Body of pancreas (tissue), 4 donors: ENCODE data around the gene LSM3.
A peak's percentile ranks its signal among the peaks of the same experiment; 100 is the strongest.

ENCODE experiments used
- POLR2A ChIP-seq, 3 donors: fragments of 450-650 bp; IDR thresholded peaks; one replicate each; pipeline ENCODE4 v1.6.1; 2016; ENCODE audit warnings: antibody characterized with exemption in 3 of 3, mild to moderate bottlenecking in 2 of 3
- TF ChIP-seq, protein P1 (sequence below), 7 experiments: fragments of 450-650 bp in 4 of 7; fragments of 200-600 bp in 3 of 7; sonication (generic) in 3 of 7; IDR thresholded peaks; one replicate each; pipeline ENCODE4 v1.5.1; 2016 to 2019; ENCODE audit warnings: antibody characterized with exemption in 7 of 7

- TF ChIP-seq, protein P1, sequence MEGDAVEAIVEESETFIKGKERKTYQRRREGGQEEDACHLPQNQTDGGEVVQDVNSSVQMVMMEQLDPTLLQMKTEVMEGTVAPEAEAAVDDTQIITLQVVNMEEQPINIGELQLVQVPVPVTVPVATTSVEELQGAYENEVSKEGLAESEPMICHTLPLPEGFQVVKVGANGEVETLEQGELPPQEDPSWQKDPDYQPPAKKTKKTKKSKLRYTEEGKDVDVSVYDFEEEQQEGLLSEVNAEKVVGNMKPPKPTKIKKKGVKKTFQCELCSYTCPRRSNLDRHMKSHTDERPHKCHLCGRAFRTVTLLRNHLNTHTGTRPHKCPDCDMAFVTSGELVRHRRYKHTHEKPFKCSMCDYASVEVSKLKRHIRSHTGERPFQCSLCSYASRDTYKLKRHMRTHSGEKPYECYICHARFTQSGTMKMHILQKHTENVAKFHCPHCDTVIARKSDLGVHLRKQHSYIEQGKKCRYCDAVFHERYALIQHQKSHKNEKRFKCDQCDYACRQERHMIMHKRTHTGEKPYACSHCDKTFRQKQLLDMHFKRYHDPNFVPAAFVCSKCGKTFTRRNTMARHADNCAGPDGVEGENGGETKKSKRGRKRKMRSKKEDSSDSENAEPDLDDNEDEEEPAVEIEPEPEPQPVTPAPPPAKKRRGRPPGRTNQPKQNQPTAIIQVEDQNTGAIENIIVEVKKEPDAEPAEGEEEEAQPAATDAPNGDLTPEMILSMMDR (IDR thresholded peaks at IDR 0.05), result peak in 1 of 7 experiments; percentile 12
- TF ChIP-seq POLR2A (IDR thresholded peaks at IDR 0.05), result peak; percentile 96 to 97 (median 97)
These were observed at the start of gene LSM3, which contains the start of gene XPC for GRCh38 chr3:14178247-14179113.
